Activated CD4-positive, alpha-beta T cell treated with anti-CD3 and anti-CD28 coated beads, Interleukin-2, amount 10 ng/mL, durations not matched to agents 24 days and 14 days (primary cell): ENCODE measurements around the gene RPN1. TPM values are rescaled to one million over a fixed set of nuclear protein-coding genes. Genes with fewer than 3 reads are reported as not detected.
"Not testable (repeated sequence)": the region's sequence is repeated elsewhere in the genome, so short reads cannot be mapped to it uniquely, and the experiment has no call there.

Source experiments
- DNase-seq: peaks from one replicate; pipeline ENCODE4 v3.0.0; 2022
- H3K27ac Mint-ChIP-seq: one replicate; pipeline ENCODE4 v1.8.0; 2022; ENCODE audit warnings: mild to moderate bottlenecking, mixed read lengths
- H3K27me3 Mint-ChIP-seq: one replicate; pipeline ENCODE4 v1.8.0; 2022; ENCODE audit warnings: mixed read lengths
- H3K36me3 Mint-ChIP-seq: one replicate; pipeline ENCODE4 v1.8.0; 2022; ENCODE audit warnings: low read depth, mild to moderate bottlenecking, mixed read lengths
- H3K4me1 Mint-ChIP-seq: one replicate; pipeline ENCODE4 v1.8.0; 2021; ENCODE audit warnings: mixed read lengths
- H3K4me3 Mint-ChIP-seq: one replicate; pipeline ENCODE4 v1.8.0; 2022; ENCODE audit warnings: mild to moderate bottlenecking, moderate library complexity, mixed read lengths
- H3K9me3 Mint-ChIP-seq: one replicate; pipeline ENCODE4 v1.8.0; 2021; ENCODE audit warnings: mixed read lengths
- intact Hi-C: fragments of 100-400 bp; cut with micrococcal nuclease; formaldehyde crosslinking; loops from one replicate; pipeline ENCODE4 v1.15.1; 2023
- total RNA-seq: library from RNA; stranded (reverse); gene quantifications from 2 replicates; pipeline ENCODE4 v1.2.3, GENCODE V29; 2022

RPN1 gene
- total RNA-seq = 192 and 194 TPM in 2 replicates

DNA sequence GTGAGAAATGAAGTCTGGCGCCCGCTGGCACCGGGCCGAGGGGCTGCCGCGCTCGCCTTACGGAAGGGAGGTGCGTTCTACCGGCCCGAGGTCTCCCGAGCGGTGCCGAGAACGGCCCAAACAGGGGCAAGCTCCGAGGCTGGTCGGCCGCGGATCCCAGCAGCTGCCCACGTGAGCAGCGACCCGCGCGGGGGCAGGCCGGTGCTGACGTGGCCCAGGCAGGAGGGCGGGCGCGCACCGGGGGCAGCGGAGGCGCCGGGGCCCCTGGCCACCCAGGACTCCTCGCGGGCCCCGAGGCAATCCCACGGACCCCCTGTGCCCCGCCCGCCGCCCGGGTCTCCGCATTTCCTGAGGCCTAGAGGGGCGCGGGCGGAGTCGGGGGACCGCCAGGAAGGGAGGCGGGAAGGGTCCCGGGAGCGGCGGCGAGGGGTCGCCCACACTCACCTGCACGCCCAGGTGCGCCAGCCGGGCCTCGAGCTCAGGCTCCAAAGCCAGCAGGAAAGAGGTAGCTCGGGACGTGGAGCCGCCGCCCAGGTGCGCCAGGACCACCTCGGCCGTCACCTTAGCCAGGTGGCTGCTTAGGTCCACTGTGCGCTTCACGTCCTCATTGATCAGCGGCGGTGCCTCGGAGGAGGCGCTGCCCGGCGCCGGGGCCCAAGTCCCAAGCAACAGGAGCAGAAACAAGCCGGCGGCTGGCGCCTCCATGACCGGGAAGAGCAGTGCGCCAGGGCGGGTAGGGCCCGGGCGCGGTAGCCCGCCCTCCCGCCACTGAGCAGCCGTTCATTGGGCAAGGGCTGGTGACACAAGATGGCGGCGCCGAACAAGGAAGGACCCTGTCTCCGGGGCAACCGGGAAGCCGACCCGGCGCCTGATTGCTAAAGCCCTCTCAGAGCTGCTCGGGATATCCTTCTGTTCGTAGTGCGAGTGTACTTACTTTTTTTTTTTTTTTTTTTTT, at the start of gene RPN1:
TSS of gene RPN1 (minus strand) at position 723 of the 955 bp plus-strand sequence. CDS start at position 705, 18 bp downstream.
- peaks cover 9% of the 10 kb centered on the region for H3K36me3 Mint-ChIP-seq
- peak within 1 kb of the TSS; percentile 92 for H3K27ac Mint-ChIP-seq
- H3K27me3 Mint-ChIP-seq = no peaks in the 10 kb centered on the region
- intact Hi-C loops = loop anchor here (1.0 kb wide), 7 partner anchors 30 to 790 kb away; partner anchors contain the start of genes ACAD9, IFT122 and RAB7A
- H3K9me3 Mint-ChIP-seq = no peaks in the 10 kb centered on the region
- peak; percentile 98 for DNase-seq
- H3K4me1 Mint-ChIP-seq = peaks cover 32% of the 10 kb centered on the region
- peak within 1 kb of the TSS; percentile 88 for H3K4me3 Mint-ChIP-seq

DNA sequence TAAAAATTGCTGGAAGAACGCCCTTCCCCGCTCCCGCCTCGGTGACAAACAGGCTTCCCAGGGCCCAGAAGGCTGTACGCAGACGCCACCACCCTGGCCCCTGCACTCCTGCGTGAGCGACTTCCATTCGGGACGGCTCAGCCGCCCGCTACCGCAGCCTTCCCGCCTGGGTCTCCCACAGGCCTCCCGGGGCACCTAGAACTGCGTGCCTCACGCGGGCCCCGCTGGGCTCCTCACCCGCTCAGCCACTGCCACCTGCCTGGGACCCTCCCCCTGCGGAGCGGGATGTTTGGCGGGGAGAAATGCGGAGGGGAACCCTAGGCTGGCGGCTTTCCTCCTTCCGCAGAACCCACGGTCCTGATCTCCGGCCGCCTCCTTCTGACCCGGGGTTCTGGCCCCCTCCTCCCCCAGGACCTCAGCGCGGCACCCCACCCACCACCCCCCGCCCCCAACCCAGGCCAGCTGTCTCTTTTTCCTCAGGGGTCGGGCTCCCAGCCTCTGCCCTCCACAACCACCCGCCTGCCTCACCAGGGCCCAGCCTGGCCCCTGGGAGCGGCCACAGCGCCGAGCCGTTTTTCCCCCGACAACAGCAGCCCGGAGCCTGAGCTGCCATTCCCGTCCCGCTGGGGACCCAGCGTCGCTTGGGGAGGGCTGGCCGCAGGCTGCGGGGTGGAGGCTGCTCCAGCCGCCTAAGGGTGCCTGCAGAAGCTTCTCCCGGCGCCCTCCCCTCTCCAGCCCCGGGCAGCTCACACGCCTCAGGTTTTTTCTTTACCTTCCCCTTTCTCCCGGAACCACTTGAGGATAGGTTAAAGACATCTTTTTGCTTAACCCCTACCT, 47.8 kb upstream of the RPN1 start:
- peak; percentile 66 for DNase-seq
- H3K9me3 Mint-ChIP-seq = no peaks in the 10 kb centered on the region
- H3K4me3 Mint-ChIP-seq = peak overlapping the region; percentile 65
- peaks cover 4% of the 10 kb centered on the region for H3K4me1 Mint-ChIP-seq
- peak overlapping the region; percentile 29 for H3K27ac Mint-ChIP-seq
- peaks cover 2% of the 10 kb centered on the region for H3K27me3 Mint-ChIP-seq
- H3K36me3 Mint-ChIP-seq = no peaks in the 10 kb centered on the region
- intact Hi-C loops = no loop called here

DNA sequence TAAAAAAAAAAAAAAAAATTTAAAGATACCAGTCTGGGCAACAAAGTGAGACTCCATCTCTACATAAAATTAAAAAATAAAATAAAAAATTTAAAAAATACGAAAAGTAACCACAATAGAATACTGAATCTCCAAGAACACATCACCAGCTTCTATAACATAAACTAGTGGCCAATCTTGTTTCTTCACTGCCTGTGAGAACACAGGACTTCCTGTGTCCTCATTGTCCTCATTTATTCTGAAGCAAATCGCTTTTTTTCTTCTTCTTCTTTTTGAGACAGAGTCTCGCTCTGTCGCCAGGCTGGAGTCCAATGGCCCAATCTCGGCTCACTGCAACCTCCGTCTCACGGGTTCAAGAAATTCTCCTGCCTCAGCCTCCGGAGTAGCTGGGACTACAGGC, 46.7 kb upstream of the RPN1 start:
- H3K27me3 Mint-ChIP-seq = peaks cover 2% of the 10 kb centered on the region
- H3K27ac Mint-ChIP-seq = no peak overlapping the region
- no peaks in the 10 kb centered on the region for H3K36me3 Mint-ChIP-seq
- no peaks in the 10 kb centered on the region for H3K9me3 Mint-ChIP-seq
- intact Hi-C loops = no loop called here
- H3K4me1 Mint-ChIP-seq = peaks cover 4% of the 10 kb centered on the region
- no peak for DNase-seq
- no peak overlapping the region for H3K4me3 Mint-ChIP-seq

DNA sequence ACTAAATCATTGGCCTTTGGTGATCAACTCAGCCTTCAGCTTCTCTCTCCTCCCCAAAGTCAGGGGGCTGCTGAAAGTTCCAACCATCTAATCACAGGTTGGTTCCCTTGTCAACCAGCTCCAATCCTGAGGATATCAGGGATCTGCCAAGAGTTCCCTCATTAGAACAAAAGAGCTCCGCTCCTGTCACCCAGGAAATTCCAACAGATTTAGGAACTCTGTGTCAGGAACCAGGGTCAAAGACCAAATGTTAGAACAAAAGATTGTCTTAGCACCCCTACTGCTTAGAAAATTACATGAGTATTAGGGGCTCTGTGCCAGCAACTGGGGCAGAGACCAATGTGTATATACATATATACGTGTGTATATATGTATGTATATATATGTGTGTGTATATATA, 43.1 kb upstream of the RPN1 start:
- Mint-ChIP-seq H3K4me1 (peaks cover 3% of the 10 kb centered on the region), H3K27ac (no peak overlapping the region), H3K36me3 (no peaks in the 10 kb centered on the region), H3K4me3 (no peak overlapping the region), H3K27me3 (no peaks in the 10 kb centered on the region), H3K9me3 (no peaks in the 10 kb centered on the region)
- DNase-seq = no peak
- intact Hi-C loops = no loop called here

DNA sequence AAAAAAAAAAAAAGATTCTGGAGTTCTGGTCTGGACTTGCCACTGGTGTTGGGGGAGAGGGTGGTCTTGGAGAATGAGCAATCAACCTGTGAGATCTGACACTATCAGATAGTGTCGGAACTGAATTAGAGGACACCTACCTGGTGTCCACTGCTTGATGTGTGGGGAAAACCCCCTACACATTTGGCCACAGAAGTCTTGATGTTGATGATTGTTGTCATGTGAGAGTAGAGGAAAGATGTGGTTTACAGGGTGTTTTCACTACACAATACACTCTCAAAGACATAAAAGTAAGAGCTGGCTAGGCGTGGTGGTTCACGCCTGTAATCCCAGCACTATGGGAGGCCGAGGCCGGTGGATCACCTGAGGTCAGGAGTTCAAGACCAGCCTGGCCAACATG, 38.4 kb upstream of the RPN1 start:
- intact Hi-C loops = no loop called here
- no peak overlapping the region for H3K4me3 Mint-ChIP-seq
- peaks cover 4% of the 10 kb centered on the region for H3K4me1 Mint-ChIP-seq
- no peak overlapping the region for H3K27ac Mint-ChIP-seq
- H3K27me3 Mint-ChIP-seq = no peaks in the 10 kb centered on the region
- no peak for DNase-seq
- no peaks in the 10 kb centered on the region for H3K36me3 Mint-ChIP-seq
- no peaks in the 10 kb centered on the region for H3K9me3 Mint-ChIP-seq

- Mint-ChIP-seq H3K36me3 (no peaks in the 10 kb centered on the region), H3K9me3 (no peaks in the 10 kb centered on the region), H3K4me3 (no peak overlapping the region), H3K27me3 (no peaks in the 10 kb centered on the region), H3K27ac (no peak overlapping the region), H3K4me1 (peaks cover 8% of the 10 kb centered on the region)
- DNase-seq = no peak
- intact Hi-C loops = no loop called here
Observed at GRCh38 chr3:128686465-128686864, 35.8 kb upstream of the RPN1 start.

DNA sequence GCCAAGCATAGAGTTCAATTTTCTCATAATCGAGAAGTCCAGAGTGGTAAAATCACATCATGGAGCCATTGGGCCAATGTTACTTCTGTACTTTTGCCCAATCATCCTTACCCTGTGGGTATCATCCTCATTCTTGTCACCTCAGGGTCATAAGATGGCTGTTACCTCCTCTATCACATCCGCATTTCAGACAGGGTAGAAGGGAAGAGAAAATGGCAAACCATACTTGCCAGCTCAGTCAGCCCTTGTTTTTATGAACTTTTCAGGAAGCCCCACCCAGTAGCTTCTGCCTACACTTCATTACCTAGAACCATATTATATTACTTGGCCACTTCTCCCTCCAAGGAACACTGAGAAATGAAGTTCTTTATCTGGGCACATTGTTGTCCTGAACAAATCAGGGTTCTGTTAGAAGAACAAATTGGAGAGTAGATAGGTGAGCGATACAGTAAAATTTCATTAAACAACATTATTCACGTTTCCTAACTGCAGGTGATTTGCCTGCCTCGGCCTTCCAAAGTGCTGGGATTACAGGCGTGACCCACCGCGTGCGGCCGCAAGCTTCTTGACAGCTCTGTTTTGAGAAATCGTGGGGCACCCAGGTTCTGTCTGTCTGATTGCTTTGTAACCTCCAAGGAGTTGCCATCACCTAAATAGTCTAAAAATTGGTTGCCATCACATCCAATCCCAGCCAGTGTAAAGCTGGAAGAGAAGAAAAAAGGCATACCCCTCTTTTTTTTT, 34.5 kb upstream of the RPN1 start:
- H3K27ac Mint-ChIP-seq = peak overlapping the region; percentile 6
- intact Hi-C loops = no loop called here
- DNase-seq = no peak

DNA sequence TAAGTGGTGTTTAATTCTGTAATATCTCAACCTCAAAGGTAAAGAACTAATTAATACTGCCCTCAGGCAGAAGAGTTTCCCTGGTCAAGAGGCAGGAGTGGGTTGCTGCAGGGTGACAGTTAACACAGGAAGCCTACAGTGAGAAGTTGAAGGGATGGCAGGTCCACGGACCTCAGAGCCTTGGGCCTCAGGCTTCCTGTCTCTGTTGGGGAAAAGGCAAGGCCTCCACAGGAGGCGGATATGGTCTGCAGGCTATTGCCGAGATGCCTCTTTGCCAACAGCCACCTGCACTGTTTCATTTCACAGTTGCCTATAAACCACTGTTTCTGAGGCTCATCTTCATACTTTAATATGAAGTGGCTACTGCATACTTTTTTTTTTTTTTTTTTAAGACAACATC, 33.3 kb upstream of the RPN1 start:
- H3K27ac Mint-ChIP-seq = peak overlapping the region; percentile 41
- H3K9me3 Mint-ChIP-seq = no peaks in the 10 kb centered on the region
- no peak for DNase-seq
- intact Hi-C loops = no loop called here
- peaks cover 2% of the 10 kb centered on the region for H3K36me3 Mint-ChIP-seq
- H3K4me3 Mint-ChIP-seq = no peak overlapping the region
- H3K4me1 Mint-ChIP-seq = peaks cover 22% of the 10 kb centered on the region
- H3K27me3 Mint-ChIP-seq = no peaks in the 10 kb centered on the region

More for the DNA sequence above, 34.5 kb upstream of the RPN1 start:
- Mint-ChIP-seq H3K36me3 (peaks cover 2% of the 10 kb centered on the region), H3K4me3 (no peak overlapping the region), H3K9me3 (no peaks in the 10 kb centered on the region), H3K27me3 (no peaks in the 10 kb centered on the region), H3K4me1 (peaks cover 17% of the 10 kb centered on the region)

GRCh38 chr3:128681369-128681829, 30.8 kb upstream of the RPN1 start:
- no peak for DNase-seq
- peak overlapping the region; percentile 99 for H3K27ac Mint-ChIP-seq
- H3K4me1 Mint-ChIP-seq = peaks cover 22% of the 10 kb centered on the region
- peak overlapping the region; percentile 93 for H3K4me3 Mint-ChIP-seq
- peaks cover 2% of the 10 kb centered on the region for H3K36me3 Mint-ChIP-seq
- no peaks in the 10 kb centered on the region for H3K9me3 Mint-ChIP-seq
- intact Hi-C loops = loop anchor here (1.0 to 2.0 kb wide), 2 partner anchors 198 to 241 kb away; partner anchors contain the start of gene ACAD9
- no peaks in the 10 kb centered on the region for H3K27me3 Mint-ChIP-seq

DNA sequence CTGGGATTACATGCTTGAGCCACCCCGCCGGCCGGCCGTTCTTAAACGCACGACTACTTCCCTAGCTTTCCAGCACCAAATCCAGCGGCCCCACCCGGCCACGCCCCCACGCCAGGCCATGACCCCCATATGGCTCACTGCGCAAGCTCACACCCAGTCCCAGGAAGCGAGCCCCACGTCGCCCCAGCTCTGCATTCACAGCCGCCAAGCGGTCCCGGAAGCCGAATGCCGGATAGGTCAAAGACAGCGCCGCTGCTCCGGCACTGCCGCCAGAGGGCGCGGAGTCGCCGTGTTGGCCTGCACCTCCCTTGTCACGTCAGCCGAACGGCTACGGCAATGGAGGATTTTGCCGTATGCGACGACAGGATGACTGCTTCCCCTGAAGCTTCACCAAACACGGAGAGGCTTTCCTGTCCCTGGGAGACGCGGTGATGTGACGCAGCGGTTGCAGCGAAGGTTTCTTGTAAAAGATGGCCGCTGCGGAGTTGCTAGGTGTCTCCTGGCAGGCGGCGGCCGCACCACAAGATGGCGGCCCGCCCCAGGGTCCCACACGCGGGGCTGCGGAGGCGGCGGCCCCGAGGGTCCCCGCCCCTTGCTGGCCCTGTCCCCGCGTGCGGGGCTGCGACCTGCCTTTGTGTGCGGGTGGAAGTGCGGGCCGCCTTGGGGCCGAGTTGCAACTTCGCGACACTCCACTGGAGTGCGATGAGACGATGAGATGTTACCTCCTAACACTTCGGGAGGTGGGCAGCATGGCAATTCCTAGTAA, 30.2 kb upstream of the RPN1 start:
- peak; percentile 99 for DNase-seq
- Mint-ChIP-seq H3K36me3 (peaks cover 2% of the 10 kb centered on the region), H3K27me3 (no peaks in the 10 kb centered on the region), H3K27ac (peak overlapping the region; percentile 99), H3K9me3 (no peaks in the 10 kb centered on the region), H3K4me3 (peak overlapping the region; percentile 93), H3K4me1 (peaks cover 23% of the 10 kb centered on the region)
- intact Hi-C loops = loop anchor here (1.0 to 2.0 kb wide), 8 partner anchors 30 to 242 kb away; partner anchors contain the start of genes ACAD9, RAB7A and RPN1

GRCh38 chr3:128679338-128679737, 28.7 kb upstream of the RPN1 start:
- peak overlapping the region; percentile 93 for H3K4me3 Mint-ChIP-seq
- no peaks in the 10 kb centered on the region for H3K9me3 Mint-ChIP-seq
- no peak for DNase-seq
- H3K27ac Mint-ChIP-seq = peak overlapping the region; percentile 81
- intact Hi-C loops = no loop called here
- peaks cover 4% of the 10 kb centered on the region for H3K36me3 Mint-ChIP-seq
- peaks cover 26% of the 10 kb centered on the region for H3K4me1 Mint-ChIP-seq
- no peaks in the 10 kb centered on the region for H3K27me3 Mint-ChIP-seq

- H3K4me3 Mint-ChIP-seq, H3K9me3 Mint-ChIP-seq, intact Hi-C loops, H3K27me3 Mint-ChIP-seq, H3K27ac Mint-ChIP-seq, H3K36me3 Mint-ChIP-seq, DNase-seq: not testable (repeated sequence)
- H3K4me1 Mint-ChIP-seq = peaks cover 18% of the 10 kb centered on the region
Observed at GRCh38 chr3:128675802-128676201, 25.2 kb upstream of the RPN1 start.
